Dermis blood vessel endothelial cell (primary cell): ENCODE results near the gene WNT3A. TPM values are rescaled to one million over a fixed set of nuclear protein-coding genes. Genes with fewer than 3 reads are reported as not detected.
"Not testable (repeated sequence)": the region's sequence is repeated elsewhere in the genome, so short reads cannot be mapped to it uniquely, and the experiment has no call there.

ENCODE experiments used
- DNase-seq: peaks from one replicate; pipeline ENCODE4 v3.0.0; 2010
- total RNA-seq: library from RNA; depleted of rRNA; stranded (reverse); fragments of >200 nt; gene quantifications from 2 replicates; pipeline ENCODE4 v1.2.3, GENCODE V29; 2014

Gene WNT3A
- total RNA-seq, 1 donor from 2014 or later: not detected

DNA sequence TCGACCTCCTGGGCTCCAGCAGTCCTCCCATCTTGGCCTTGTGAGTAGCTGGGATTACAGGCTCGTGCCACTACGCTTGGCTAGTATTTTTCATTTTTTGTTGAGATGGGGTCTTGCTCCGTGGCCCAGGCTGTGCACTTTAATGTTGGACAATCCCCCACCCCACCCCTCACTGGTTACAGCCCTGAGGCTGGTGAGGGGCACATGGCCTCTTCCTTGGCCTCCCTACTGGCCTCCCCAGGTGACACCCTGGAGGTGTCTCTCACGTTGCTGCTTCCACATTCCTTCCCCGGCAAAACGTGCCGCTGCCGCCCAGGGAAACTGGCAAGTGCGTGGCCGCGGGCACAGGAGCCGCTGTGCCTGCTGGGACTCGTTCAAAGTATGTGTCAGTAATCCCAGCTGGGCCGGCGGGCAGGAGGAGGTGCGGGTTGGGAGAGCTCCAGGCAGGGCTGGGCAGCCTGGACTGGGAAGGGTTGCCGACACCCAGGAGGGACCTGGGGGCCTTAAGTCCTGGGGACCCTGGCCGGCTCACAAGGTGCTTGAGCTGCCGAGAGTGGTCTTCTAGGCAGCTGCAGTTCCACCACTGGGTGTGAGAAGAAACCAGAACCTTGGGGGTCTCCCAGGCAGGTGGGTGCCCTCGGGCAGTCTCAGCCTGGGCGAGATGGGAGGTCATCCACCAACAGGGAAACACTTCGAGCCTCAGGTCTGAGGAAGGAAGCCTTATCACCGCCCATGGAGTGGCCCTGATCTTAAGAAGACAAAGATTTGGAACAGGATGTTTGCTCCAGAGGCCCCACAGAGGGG is 6.5 kb downstream of the WNT3A start:
- DNase-seq: no peak

DNA sequence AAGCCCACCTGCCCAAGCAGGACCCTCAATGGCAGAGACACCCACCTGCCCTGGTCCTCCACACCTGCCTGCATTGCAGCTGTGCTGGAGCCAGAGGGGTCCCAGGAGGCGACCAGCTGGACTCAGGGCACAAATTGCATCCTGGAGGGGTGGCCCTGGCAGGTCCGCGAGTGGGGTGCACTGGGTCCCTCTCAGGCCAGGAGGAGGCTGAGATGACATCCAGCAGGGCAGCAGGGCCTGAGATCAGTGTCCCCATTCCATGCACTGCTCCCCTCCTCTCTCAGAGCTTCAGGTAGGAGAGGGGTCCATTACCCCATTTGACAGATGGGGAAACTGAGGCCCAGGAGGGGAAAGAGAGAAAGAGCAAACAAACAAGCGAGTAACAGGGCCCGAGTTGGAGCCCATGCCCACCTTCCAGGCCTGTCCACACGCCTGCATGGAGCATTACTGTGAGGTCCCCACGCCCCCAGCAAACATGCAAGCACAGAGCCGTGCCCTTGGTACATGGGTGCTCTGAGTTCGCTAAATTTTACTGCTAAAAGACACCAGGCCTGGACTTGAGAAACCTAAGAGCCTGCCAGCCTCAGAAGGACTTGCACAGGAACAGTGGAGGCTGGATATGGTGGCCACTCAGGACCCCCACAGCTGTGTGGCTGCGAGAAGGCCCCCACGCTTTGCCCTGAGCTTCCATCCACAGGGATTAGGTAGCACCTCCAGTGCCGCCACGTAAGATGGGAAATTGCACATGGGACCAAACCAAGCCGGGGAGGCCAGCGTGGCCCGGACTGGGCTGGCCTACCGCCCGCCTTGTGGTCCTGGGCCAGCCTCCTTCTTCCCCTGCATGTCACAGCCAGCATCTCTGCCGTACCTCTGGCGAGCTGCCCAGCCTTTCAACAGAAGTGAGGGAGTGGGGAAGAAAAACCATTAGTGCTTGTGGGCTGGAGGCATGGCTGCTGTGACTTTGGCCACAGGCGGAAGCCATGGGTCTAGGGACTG is 7.4 kb downstream of the WNT3A start:
- no peak for DNase-seq

DNA sequence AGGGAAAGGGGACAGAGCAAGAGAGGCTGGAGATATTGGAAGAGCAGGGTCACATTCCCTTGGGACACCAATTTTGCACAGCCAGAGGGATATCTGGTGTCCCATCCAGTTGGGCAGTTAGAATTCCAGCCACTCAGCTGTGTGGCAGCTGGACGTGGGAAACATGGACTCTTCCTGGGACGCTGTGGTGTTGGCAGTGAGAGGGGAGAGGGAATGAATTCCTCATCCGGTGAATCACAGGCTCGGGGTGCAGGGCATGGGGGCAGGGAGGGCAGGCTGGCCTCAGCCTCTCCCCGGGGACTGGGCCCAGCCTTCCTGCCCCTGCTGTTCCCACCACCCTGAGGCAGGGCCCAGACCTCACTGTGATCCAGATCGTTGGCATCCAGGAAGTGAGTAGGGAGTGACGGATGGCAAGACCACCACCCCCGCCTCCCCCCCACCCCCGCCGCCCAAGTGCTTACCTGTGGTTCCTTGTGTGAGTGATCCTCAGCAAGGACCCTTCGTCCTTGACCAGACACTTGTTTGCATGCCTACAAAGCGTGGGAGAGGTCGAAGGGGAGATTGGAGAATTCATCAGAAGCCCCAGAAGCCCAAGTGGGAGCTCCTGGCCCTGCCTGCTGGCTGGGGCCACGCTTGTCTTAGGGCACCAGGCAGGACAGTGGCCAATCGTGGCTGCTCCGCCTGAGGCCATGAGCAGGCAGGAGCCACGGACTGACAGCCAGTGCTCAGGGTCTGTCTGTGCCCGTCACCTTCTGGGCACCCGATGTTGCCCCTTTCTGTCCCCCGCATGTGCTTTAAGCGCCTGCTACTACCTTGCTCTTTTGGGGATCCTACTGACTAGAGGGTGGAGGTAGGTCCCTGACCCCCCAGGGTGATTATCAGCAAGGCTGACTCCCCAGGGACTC is 8.7 kb downstream of the WNT3A start:
- no peak for DNase-seq

DNA sequence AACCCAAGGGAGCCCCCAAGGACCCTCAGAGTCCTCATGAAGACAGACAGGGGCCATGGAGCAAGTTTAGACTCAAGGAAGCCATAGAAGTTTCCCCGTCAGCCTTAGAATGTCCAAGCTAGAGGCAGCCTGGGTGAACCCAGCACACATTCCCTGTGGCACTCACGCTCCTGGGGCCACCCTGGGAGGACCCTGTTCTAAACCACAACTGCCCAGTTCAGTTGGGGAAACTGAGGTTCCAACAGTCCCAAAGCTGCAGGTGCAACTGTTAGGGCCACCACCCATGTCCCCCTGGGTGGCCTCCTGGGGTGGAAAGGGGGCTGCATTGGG is 9.3 kb downstream of the WNT3A start:
- no peak for DNase-seq

DNA sequence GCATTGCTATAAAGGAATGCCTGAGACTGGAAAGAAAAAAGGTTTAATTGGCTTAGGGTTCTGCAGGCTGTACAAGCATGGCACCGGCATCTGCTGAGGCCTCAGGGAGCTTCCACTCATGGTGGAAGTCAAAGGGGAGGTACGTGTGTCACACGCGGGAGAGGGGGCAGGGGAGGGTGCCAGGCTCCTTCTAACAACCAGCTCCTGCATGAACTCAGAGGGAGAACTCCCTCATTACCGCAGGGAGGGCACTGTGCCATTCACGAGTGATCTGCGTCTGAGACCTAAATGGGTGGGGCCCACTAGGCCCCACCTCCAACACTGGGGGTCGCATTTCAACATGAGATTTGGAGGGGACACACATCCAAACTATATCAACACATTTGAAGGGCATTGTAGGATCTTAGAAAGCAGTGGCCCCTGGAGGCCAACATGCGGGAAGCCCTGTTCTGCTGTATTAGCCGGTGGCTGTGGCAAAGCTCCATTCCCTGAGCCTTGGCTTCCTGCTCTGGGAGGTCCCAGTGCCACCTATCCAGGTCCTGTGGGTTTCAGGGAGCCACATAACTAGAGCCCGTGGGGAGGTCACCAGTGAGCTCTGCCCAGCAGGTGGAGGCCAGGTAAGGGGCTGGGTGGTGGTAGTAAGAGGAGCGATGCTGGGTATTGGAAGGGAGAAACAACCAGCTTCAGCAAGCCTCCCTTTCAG is 10.0 kb downstream of the WNT3A start:
- DNase-seq: no peak

DNA sequence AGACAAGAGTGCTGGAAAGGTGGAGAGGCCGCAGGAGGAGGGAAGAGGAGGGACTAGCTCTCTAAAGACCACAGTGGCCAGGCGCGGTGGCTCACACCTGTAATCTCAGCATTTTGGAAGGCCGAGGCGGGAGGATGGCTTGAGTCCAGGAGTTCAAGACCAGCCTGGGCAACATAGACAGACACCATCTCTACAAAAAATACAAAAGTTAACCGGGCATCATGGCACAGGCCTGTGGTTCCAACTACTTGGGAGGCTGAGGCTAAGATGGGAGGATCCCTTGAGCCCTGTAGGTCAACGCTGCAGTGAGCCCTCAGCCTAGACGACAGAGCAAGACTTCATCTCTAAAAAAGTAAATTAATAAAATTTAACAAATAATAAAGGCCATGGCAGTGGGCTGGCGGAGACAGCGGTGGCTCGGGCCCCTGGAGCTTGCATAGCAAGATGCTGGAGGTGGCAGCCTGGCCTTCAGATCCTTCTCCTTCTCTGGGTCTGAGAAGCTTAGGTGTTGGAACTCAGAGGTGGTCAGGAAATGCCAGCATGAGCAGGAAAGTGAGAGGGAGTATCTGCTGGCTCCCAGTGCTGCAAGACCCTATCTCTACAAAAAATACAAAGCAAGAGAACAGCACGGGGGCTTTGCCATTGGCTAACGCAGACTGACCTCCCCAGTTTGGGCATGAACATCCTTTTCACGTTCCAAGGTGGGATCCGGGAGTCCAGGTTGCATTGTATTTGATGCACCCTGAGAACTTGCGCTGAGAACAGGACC is 10.7 kb downstream of the WNT3A start:
- DNase-seq: no peak

DNA sequence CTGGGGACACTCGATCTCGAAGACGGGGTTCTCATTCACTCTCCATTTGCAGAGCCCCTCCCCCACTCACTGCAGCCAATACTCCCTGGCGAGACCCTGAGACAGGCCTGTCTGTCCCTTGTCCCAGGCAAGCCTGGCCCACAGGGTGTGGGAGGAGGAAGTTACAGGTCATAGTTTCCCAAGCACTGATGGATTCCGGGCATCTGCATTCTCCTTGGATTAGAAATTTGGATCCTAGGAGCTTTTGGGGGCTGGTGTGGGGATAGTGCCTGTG is 11.3 kb downstream of the WNT3A start:
- no peak for DNase-seq

DNA sequence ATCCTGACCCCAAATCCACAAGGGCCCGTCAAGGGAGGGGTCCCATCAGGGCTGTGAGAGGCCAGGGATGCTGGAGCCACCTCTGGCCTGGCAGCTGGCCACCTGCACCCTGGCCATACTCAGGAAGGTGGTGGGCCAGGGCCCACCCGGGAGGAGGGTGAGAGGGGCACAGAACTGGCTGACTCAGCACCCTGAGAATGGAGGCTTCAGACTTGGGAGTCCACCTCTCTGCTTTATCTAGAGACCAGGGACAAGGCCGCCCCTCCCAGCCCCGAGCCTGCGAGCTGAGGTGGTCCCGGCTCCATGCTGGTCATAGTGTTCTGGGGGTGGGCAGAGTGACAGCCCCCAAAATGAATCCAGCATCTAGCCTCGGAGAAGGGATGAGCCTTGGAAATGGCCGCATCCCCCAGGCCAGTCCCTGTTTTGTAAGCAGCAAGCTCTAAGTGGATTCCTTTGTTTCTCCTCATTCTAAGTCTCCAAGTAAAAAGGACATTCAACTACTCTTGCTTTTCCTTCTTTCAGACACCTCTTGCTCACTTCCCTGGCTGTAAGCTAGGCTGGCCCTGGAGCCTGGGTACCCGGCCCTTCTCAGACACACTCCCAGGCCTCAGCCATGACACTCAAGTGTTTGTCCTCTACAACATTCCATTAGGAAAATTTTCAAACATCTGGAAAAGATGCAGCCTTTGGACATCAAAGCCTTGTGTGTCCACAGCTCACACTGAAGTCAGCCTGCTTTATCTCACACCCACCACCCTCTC is 12.3 kb downstream of the WNT3A start:
- no peak for DNase-seq

GRCh38 chr1:228019722-228020083 is 12.9 kb downstream of the WNT3A start:
- DNase-seq: not testable (repeated sequence)

- no peak for DNase-seq
Observed at GRCh38 chr1:228020686-228021354, 14.0 kb downstream of the WNT3A start.

DNA sequence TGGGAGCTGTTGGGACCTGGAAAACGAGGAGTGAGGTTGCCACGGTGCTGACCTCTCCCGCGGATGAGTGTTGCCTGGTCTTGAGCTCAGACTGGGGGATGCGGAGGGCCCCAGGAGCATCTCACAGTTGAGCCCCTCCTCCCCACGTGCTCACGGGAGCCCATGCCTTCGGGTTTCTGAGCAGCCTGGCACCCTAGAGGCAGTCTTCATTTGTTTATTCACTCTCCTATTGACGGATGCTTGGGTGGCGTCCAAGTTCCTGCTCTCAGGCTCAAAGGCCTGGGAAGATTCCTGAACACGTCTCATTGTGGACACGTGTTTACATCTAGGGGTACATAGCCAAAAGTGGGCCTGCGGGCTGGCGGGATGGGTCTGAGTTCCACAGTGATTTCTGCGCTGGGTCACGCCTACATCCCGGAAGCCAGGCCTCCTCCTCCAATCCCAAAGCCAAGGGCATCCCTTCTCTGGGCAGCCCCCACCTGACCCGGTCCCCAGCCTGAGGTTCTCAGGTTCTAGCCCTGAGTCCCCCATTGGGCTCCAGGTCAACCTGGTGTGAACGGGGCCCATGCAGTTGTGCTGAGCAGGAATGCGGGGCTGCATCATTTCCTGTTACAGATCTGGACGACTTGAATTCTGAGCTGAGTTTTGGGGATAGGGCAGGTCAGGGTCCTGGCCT is 14.7 kb downstream of the WNT3A start:
- DNase-seq: no peak

DNA sequence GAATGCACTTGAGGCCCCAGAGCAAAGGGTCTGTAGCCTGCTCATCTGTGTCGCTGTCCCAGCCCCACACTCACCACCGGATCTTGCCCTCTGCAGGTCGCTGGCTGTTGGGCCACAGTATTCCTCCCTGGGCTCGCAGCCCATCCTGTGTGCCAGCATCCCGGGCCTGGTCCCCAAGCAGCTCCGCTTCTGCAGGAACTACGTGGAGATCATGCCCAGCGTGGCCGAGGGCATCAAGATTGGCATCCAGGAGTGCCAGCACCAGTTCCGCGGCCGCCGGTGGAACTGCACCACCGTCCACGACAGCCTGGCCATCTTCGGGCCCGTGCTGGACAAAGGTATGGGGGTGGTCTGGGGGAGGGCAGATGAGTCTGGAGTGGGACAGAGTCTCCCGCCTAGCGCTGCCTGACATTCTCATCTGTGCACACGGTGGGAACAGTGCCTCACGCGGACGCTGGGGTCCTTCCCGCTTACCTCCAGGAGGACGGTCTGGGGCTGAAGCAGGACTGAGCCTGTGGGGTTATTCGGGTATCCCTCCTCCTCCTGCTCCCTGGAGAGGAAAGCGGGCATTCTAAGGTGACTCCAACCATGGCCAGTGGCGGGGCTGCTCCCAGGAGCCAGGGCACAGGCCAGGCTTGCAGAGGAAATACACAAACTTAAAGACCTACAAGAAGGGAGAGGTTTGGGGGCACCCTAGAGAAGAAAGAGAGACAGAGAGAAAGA is 15.9 kb downstream of the WNT3A start:
- DNase-seq: no peak

DNA sequence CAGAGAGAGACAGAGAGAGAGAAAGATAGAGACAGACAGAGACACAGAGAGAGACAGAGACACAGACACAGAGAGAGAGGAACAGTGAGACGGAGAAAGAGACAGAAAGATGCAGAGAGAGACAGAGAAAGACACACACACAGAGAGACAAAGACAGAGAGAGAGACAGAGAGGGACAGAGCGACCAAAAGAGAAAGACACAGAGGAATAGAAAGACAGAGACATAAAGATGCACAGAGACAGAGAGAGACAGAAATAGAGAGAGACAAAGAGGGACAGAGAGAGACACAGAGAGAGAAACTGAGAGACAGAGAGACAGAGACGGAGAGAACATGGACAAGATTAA is 16.5 kb downstream of the WNT3A start:
- no peak for DNase-seq

DNA sequence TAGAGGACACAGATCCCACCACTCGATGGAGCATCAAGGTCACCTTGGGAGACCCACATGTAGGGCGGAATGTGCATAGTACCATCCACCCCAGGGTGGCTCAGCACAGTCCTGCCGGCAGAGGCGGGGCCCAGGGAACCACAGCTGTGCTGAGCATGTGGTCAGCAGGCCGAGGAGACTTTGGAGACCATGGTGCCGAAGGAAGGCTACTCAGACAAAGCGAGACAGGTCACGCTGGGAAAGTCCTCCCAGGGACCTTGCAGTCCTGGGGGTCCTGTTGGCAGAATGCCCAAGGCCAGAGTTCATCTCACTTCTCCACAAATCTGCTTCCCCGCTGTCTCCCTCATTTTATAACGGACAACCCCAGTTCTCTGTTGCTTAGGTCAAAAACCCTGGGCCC is 22.5 kb downstream of the WNT3A start:
- no peak for DNase-seq

GRCh38 chr1:228030451-228031201 is 23.8 kb downstream of the WNT3A start:
- DNase-seq: no peak

GRCh38 chr1:228031276-228031995 is 24.6 kb downstream of the WNT3A start:
- no peak for DNase-seq

DNA sequence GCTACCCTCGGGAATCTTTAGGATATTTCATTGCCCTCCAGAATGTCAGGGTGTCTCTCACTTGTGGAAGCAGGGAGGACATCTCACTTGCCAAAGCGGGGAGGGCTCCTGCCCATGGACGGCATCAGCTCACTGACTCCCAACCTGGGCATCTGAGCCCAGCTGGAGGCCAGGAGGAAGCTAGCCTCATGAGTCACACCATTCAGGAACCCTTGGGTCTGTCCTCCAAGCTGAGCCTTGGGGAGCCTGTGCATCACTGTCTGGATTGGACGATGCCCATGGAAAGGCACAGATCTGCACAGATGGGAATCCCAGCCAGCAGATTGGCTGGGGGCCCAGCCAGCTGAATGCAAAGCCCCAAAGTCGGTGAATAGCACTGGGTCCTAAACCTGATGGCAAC is 25.2 kb downstream of the WNT3A start:
- no peak for DNase-seq

- DNase-seq: no peak
Observed at GRCh38 chr1:228033376-228033775, 26.6 kb downstream of the WNT3A start.
